H1 (cell line): ENCODE results near the gene CHRNA4. TPM values are rescaled to one million over a fixed set of nuclear protein-coding genes. Genes with fewer than 3 reads are reported as not detected.

Experiments
- BACH1 ChIP-seq: IDR thresholded peaks from 2 replicates; pipeline ENCODE4 v1.6.1; 2012; ENCODE audit warnings: low read length, improper control_type of control experiment
- CEBPB ChIP-seq: IDR thresholded peaks from 2 replicates; pipeline ENCODE4 v1.6.1; 2012; ENCODE audit warnings: low read depth, low read length
- FOSL1 ChIP-seq: IDR thresholded peaks from 2 replicates; pipeline ENCODE4 v1.6.1; 2011; ENCODE audit warnings: mild to moderate bottlenecking, low read depth, low read length, moderate library complexity; ENCODE audit not compliant: insufficient read depth
- GTF2F1 ChIP-seq: IDR thresholded peaks from 2 replicates; pipeline ENCODE4 v1.6.1; 2012; ENCODE audit warnings: low read depth, low read length, improper control_type of control experiment, borderline replicate concordance
- NRF1 ChIP-seq: IDR thresholded peaks from 2 replicates; pipeline ENCODE4 v1.6.1; 2011; ENCODE audit warnings: mild to moderate bottlenecking, low read depth, low read length, improper control_type of control experiment
- POLR2A ChIP-seq, 2 experiments: IDR thresholded peaks; 1 replicate in 1 of 2; 2 replicates in 1 of 2; pipeline ENCODE4 v1.6.1; 2011; ENCODE audit warnings: low read depth in 2 of 2, low read length in 2 of 2, mild to moderate bottlenecking in 2 of 2; ENCODE audit errors: control extremely low read depth in 1 of 2
- YY1 ChIP-seq: IDR thresholded peaks from 2 replicates; pipeline ENCODE4 v1.6.1; 2011; ENCODE audit warnings: low read depth, mild to moderate bottlenecking, low read length
- ZNF274 ChIP-seq: IDR thresholded peaks from 2 replicates; pipeline ENCODE4 v1.7.0; 2012; ENCODE audit warnings: low read length, borderline replicate concordance; ENCODE audit errors: extremely low read depth
- polyA plus RNA-seq, 7 experiments: library from polyadenylated mRNA; depleted of rRNA in 3 of 7; stranded (reverse) in 5 of 7; unstranded in 2 of 7; fragments of >200 nt in 5 of 7; fragments of 200-250 nt in 2 of 7; gene quantifications; 1 replicate in 5 of 7; 2 replicates in 1 of 7; 4 replicates in 1 of 7; pipeline versions ENCODE4 v1.2.1 to v1.2.3, GENCODE V29; 2011 to 2013; ENCODE audit warnings: missing spikeins in 2 of 7, mixed read lengths in 2 of 7
- total RNA-seq: library from RNA; stranded (reverse); fragmentation: NEBNext Ultra II Directional; extraction: Animal tissue kit (Norgen Biotek cat#: 25700); gene quantifications from 2 replicates; pipeline ENCODE4 v1.2.1, GENCODE V29; 2021
- TF ChIP-seq, protein P1 (sequence below): fragments of 300-600 bp; sonication (generic); IDR thresholded peaks from 2 replicates; pipeline ENCODE4 v1.7.1; 2012; ENCODE audit warnings: low read length, moderate library complexity, mild to moderate bottlenecking, inconsistent platforms; ENCODE audit not compliant: insufficient replicate concordance
- TF ChIP-seq, protein P2 (sequence below): IDR thresholded peaks from 2 replicates; pipeline ENCODE4 v1.6.1; 2011; ENCODE audit warnings: low read depth, mild to moderate bottlenecking, low read length; ENCODE audit not compliant: insufficient read depth
- TF ChIP-seq, protein P3 (sequence below): IDR thresholded peaks from 2 replicates; pipeline ENCODE4 v1.6.1; 2012; ENCODE audit warnings: inconsistent platforms
- TF ChIP-seq, protein P4 (sequence below): IDR thresholded peaks from 2 replicates; pipeline ENCODE4 v1.6.1; 2012; ENCODE audit warnings: inconsistent platforms

CHRNA4 gene
- total and polyA plus RNA-seq, 2 of the 8 experiments (the other 6 are each of a cell fraction or from before 2014, with no cell fraction given) = 4.3 to 5.7 TPM

DNA sequence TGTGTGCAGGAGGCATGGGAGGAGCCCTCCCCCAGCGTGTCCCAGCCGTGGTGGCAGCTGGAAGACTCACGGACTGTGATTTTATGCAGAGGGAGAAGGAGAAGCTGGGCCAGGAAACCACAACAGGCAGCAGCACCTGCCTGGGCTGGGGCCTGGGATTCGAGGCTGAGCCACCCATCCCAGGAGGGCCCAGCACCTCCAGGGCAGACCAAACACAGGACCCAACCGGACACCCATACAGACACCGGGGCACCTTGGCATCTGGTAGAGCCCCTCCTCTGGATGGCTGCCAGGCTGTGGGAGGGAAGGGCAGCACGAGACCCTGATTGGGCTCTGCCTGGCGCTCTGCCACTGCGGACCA, 41.7 kb upstream of the CHRNA4 start (continued):
- TF ChIP-seq, protein P1, sequence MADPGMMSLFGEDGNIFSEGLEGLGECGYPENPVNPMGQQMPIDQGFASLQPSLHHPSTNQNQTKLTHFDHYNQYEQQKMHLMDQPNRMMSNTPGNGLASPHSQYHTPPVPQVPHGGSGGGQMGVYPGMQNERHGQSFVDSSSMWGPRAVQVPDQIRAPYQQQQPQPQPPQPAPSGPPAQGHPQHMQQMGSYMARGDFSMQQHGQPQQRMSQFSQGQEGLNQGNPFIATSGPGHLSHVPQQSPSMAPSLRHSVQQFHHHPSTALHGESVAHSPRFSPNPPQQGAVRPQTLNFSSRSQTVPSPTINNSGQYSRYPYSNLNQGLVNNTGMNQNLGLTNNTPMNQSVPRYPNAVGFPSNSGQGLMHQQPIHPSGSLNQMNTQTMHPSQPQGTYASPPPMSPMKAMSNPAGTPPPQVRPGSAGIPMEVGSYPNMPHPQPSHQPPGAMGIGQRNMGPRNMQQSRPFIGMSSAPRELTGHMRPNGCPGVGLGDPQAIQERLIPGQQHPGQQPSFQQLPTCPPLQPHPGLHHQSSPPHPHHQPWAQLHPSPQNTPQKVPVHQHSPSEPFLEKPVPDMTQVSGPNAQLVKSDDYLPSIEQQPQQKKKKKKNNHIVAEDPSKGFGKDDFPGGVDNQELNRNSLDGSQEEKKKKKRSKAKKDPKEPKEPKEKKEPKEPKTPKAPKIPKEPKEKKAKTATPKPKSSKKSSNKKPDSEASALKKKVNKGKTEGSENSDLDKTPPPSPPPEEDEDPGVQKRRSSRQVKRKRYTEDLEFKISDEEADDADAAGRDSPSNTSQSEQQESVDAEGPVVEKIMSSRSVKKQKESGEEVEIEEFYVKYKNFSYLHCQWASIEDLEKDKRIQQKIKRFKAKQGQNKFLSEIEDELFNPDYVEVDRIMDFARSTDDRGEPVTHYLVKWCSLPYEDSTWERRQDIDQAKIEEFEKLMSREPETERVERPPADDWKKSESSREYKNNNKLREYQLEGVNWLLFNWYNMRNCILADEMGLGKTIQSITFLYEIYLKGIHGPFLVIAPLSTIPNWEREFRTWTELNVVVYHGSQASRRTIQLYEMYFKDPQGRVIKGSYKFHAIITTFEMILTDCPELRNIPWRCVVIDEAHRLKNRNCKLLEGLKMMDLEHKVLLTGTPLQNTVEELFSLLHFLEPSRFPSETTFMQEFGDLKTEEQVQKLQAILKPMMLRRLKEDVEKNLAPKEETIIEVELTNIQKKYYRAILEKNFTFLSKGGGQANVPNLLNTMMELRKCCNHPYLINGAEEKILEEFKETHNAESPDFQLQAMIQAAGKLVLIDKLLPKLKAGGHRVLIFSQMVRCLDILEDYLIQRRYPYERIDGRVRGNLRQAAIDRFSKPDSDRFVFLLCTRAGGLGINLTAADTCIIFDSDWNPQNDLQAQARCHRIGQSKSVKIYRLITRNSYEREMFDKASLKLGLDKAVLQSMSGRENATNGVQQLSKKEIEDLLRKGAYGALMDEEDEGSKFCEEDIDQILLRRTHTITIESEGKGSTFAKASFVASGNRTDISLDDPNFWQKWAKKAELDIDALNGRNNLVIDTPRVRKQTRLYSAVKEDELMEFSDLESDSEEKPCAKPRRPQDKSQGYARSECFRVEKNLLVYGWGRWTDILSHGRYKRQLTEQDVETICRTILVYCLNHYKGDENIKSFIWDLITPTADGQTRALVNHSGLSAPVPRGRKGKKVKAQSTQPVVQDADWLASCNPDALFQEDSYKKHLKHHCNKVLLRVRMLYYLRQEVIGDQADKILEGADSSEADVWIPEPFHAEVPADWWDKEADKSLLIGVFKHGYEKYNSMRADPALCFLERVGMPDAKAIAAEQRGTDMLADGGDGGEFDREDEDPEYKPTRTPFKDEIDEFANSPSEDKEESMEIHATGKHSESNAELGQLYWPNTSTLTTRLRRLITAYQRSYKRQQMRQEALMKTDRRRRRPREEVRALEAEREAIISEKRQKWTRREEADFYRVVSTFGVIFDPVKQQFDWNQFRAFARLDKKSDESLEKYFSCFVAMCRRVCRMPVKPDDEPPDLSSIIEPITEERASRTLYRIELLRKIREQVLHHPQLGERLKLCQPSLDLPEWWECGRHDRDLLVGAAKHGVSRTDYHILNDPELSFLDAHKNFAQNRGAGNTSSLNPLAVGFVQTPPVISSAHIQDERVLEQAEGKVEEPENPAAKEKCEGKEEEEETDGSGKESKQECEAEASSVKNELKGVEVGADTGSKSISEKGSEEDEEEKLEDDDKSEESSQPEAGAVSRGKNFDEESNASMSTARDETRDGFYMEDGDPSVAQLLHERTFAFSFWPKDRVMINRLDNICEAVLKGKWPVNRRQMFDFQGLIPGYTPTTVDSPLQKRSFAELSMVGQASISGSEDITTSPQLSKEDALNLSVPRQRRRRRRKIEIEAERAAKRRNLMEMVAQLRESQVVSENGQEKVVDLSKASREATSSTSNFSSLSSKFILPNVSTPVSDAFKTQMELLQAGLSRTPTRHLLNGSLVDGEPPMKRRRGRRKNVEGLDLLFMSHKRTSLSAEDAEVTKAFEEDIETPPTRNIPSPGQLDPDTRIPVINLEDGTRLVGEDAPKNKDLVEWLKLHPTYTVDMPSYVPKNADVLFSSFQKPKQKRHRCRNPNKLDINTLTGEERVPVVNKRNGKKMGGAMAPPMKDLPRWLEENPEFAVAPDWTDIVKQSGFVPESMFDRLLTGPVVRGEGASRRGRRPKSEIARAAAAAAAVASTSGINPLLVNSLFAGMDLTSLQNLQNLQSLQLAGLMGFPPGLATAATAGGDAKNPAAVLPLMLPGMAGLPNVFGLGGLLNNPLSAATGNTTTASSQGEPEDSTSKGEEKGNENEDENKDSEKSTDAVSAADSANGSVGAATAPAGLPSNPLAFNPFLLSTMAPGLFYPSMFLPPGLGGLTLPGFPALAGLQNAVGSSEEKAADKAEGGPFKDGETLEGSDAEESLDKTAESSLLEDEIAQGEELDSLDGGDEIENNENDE = no peak
- TF ChIP-seq NRF1 (no peak), YY1 (no peak), CEBPB (no peak), FOSL1 (no peak), BACH1 (no peak), GTF2F1 (no peak), ZNF274 (no peak), POLR2A (IDR thresholded peaks at IDR 0.05; ENCODE audit: control extremely low read depth in 1 of 2, low read depth in 2 of 2, low read length in 2 of 2) (no peak)
- TF ChIP-seq, protein P2, sequence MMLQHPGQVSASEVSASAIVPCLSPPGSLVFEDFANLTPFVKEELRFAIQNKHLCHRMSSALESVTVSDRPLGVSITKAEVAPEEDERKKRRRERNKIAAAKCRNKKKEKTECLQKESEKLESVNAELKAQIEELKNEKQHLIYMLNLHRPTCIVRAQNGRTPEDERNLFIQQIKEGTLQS = no peak
- TF ChIP-seq, protein P3, sequence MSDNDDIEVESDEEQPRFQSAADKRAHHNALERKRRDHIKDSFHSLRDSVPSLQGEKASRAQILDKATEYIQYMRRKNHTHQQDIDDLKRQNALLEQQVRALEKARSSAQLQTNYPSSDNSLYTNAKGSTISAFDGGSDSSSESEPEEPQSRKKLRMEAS = no peak
- TF ChIP-seq, protein P4, sequence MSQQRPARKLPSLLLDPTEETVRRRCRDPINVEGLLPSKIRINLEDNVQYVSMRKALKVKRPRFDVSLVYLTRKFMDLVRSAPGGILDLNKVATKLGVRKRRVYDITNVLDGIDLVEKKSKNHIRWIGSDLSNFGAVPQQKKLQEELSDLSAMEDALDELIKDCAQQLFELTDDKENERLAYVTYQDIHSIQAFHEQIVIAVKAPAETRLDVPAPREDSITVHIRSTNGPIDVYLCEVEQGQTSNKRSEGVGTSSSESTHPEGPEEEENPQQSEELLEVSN = no peak
